ENCODE measurements around the gene RYR3. TPM values are rescaled to one million over a fixed set of nuclear protein-coding genes. Genes with fewer than 3 reads are reported as not detected.

The RYR3 gene
- total and polyA plus RNA-seq, 2 donors (not counting 1 experiment from before 2014, with no cell fraction given) = not detected

GRCh38 chr15:33908406-33908805 lies 597.6 kb downstream of the RYR3 start:
- Mint-ChIP-seq H3K4me1 (peaks cover 5% of the 10 kb centered on the region), H3K4me3 (no peak overlapping the region), H3K27me3 (no peaks in the 10 kb centered on the region), H3K27ac (no peak overlapping the region), H3K9me3 (ENCODE audit: insufficient read depth) (no peaks in the 10 kb centered on the region)
- H3K4me1 ChIP-seq (ENCODE audit: control insufficient read depth in 2 of 2, insufficient read depth in 2 of 2, low read length in 2 of 2) = no peaks in the 10 kb centered on the region
- intact Hi-C loops (cut with micrococcal nuclease) = no loop called here
- H3K4me3 ChIP-seq (ENCODE audit: control extremely low read depth in 1 of 5, extremely low read depth in 1 of 5, insufficient read depth in 1 of 5, low read depth in 2 of 5, low read length in 4 of 5) = no peak overlapping the region
- H3K9ac ChIP-seq (ENCODE audit: low read length) = no peak overlapping the region
- no peak for TF ChIP-seq EZH2 (IDR thresholded peaks at IDR 0.05; ENCODE audit: borderline replicate concordance, insufficient read depth, low read depth, low read length, poor library complexity, severe bottlenecking)
- TF ChIP-seq CTCF (IDR thresholded peaks at IDR 0.05) = no peak
- H3K27ac ChIP-seq (ENCODE audit: low read length in 2 of 2) = no peak overlapping the region
- no peak overlapping the region for H2AFZ ChIP-seq (ENCODE audit: insufficient read depth, low read depth, low read length, poor library complexity, severe bottlenecking)
- no peak overlapping the region for H3K4me2 ChIP-seq (replicated peaks; ENCODE audit: low read depth, low read length, poor library complexity, severe bottlenecking)
- ChIA-PET POLR2A (no interaction called here), CTCF (no interaction called here)
- no peaks in the 10 kb centered on the region for H3K36me3 ChIP-seq (replicated peaks in 1 of 2; ENCODE audit: control extremely low read depth in 1 of 2, control insufficient read depth in 1 of 2, extremely low read depth in 1 of 2, insufficient read depth in 2 of 2, low read length in 1 of 2)
- no peaks in the 10 kb centered on the region for H3K9me3 ChIP-seq (ENCODE audit: control extremely low read depth in 1 of 3, control insufficient read depth in 2 of 3, insufficient read depth in 1 of 3, low read length in 2 of 3)
- no peak for DNase-seq
- ATAC-seq (ENCODE audit: low read depth) = no peak
- H3K79me2 ChIP-seq (ENCODE audit: control insufficient read depth, insufficient read depth, low read length) = no peaks in the 10 kb centered on the region
- H3K27me3 ChIP-seq (replicated peaks in 1 of 4; ENCODE audit: control extremely low read depth in 1 of 4, control insufficient read depth in 3 of 4, insufficient read depth in 4 of 4, low read length in 3 of 4) = no peaks in the 10 kb centered on the region
- no peaks in the 10 kb centered on the region for H4K20me1 ChIP-seq (ENCODE audit: control insufficient read depth, insufficient read depth, low read length, poor library complexity, severe bottlenecking)
- no CpG with 5 or more reads among the region's 3 CpGs for WGBS (ENCODE audit: insufficient coverage)

GRCh38 chr15:33910741-33911140 lies 600.0 kb downstream of the RYR3 start:
- H3K4me1 ChIP-seq (ENCODE audit: control insufficient read depth in 2 of 2, insufficient read depth in 2 of 2, low read length in 2 of 2) = no peaks in the 10 kb centered on the region
- H3K27me3 Mint-ChIP-seq = no peaks in the 10 kb centered on the region
- no peak for DNase-seq
- no peaks in the 10 kb centered on the region for H3K79me2 ChIP-seq (ENCODE audit: control insufficient read depth, insufficient read depth, low read length)
- H3K27ac Mint-ChIP-seq = no peak overlapping the region
- no peaks in the 10 kb centered on the region for H3K9me3 Mint-ChIP-seq (ENCODE audit: insufficient read depth)
- H3K4me2 ChIP-seq (replicated peaks; ENCODE audit: low read depth, low read length, poor library complexity, severe bottlenecking) = no peak overlapping the region
- ChIA-PET CTCF (no interaction called here), POLR2A (no interaction called here)
- H3K27me3 ChIP-seq (replicated peaks in 1 of 4; ENCODE audit: control extremely low read depth in 1 of 4, control insufficient read depth in 3 of 4, insufficient read depth in 4 of 4, low read length in 3 of 4) = no peaks in the 10 kb centered on the region
- no peak overlapping the region for H3K27ac ChIP-seq (ENCODE audit: low read length in 2 of 2)
- H3K4me3 Mint-ChIP-seq = no peak overlapping the region
- no peak for ATAC-seq (ENCODE audit: low read depth)
- no peaks in the 10 kb centered on the region for H4K20me1 ChIP-seq (ENCODE audit: control insufficient read depth, insufficient read depth, low read length, poor library complexity, severe bottlenecking)
- peaks cover 9% of the 10 kb centered on the region for H3K4me1 Mint-ChIP-seq
- no peak overlapping the region for H3K4me3 ChIP-seq (ENCODE audit: control extremely low read depth in 1 of 5, extremely low read depth in 1 of 5, insufficient read depth in 1 of 5, low read depth in 2 of 5, low read length in 4 of 5)
- no peak overlapping the region for H3K9ac ChIP-seq (ENCODE audit: low read length)
- intact Hi-C loops (cut with micrococcal nuclease) = no loop called here
- no peak for TF ChIP-seq CTCF (IDR thresholded peaks at IDR 0.05)
- TF ChIP-seq EZH2 (IDR thresholded peaks at IDR 0.05; ENCODE audit: borderline replicate concordance, insufficient read depth, low read depth, low read length, poor library complexity, severe bottlenecking) = no peak
- no peaks in the 10 kb centered on the region for H3K36me3 ChIP-seq (replicated peaks in 1 of 2; ENCODE audit: control extremely low read depth in 1 of 2, control insufficient read depth in 1 of 2, extremely low read depth in 1 of 2, insufficient read depth in 2 of 2, low read length in 1 of 2)
- no peak overlapping the region for H2AFZ ChIP-seq (ENCODE audit: insufficient read depth, low read depth, low read length, poor library complexity, severe bottlenecking)
- no peaks in the 10 kb centered on the region for H3K9me3 ChIP-seq (ENCODE audit: control extremely low read depth in 1 of 3, control insufficient read depth in 2 of 3, insufficient read depth in 1 of 3, low read length in 2 of 3)
- 83% methylated on average over 1 of the region's 3 CpGs for WGBS (ENCODE audit: insufficient coverage)
